MM.1S (cell line): Measurements from ENCODE around the gene CLNK.

Experiments used
- EZH2 ChIP-seq: fragments of 300-600 bp; sonication (generic); optimal IDR thresholded peaks from 2 replicates; pipeline ENCODE3; 2017; ENCODE audit warnings: low read depth, mild to moderate bottlenecking, antibody characterized with exemption, low read length, mixed read lengths
- EZH2phosphoT487 ChIP-seq: fragments of 300-600 bp; sonication (generic); IDR thresholded peaks from 2 replicates; pipeline ENCODE4 v1.6.1; 2018; ENCODE audit warnings: antibody characterized with exemption, low read length
- TF ChIP-seq, protein P1 (sequence below): fragments of 300-600 bp; sonication (generic); IDR thresholded peaks from 2 replicates; pipeline ENCODE4 v1.5.1; 2016; ENCODE audit warnings: antibody characterized with exemption, low read length, mixed read lengths

DNA sequence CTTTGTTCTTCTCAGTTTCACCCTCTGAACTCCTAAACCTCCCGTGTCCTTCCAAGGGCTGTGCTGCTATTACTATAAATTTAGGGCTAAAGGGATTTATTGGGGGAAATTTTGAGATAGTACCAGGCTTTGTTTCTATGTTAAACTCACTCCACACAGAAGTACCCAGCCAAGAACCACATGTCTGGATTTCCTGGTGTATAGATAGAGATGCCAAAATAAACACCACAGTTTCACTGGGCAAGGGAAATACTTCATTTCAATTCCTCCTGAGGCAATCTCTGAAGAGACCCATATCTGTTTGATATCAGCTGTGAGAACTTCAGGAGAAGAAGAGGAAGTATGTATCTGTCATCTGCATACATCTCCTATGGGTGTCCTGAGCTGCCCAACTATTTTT, 21.7 kb upstream of the CLNK start:
- TF ChIP-seq, protein P1, sequence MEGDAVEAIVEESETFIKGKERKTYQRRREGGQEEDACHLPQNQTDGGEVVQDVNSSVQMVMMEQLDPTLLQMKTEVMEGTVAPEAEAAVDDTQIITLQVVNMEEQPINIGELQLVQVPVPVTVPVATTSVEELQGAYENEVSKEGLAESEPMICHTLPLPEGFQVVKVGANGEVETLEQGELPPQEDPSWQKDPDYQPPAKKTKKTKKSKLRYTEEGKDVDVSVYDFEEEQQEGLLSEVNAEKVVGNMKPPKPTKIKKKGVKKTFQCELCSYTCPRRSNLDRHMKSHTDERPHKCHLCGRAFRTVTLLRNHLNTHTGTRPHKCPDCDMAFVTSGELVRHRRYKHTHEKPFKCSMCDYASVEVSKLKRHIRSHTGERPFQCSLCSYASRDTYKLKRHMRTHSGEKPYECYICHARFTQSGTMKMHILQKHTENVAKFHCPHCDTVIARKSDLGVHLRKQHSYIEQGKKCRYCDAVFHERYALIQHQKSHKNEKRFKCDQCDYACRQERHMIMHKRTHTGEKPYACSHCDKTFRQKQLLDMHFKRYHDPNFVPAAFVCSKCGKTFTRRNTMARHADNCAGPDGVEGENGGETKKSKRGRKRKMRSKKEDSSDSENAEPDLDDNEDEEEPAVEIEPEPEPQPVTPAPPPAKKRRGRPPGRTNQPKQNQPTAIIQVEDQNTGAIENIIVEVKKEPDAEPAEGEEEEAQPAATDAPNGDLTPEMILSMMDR = no peak
- TF ChIP-seq EZH2 = no peak
- no peak for TF ChIP-seq EZH2phosphoT487
